Measurements from ENCODE around the gene ZBTB43.

DNA sequence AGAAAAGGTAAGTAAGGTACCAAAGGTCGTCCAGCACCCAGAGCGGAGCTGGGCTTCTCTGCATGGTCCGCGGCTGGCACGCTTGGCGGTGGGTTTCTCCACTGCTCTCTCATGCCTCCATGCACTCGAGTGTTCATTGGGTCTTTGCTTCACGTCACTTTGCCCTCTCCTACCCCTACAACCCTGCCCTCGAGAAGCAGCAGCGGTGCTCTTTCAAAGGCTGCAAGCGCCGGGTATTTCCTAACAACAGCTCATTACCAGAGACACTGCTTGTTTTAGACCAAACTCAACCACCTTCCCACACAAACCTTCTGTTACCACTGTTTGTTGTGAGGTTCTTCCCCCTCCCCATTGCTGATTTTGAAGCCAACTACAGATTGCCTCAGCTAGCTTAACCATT lies 34.1 kb downstream of the ZBTB43 start:
- TF ChIP-seq CTCF (conservative IDR thresholded peaks at IDR 0.05; ENCODE audit: low read depth, low read length) (no peak), EZH2 (IDR thresholded peaks at IDR 0.05; ENCODE audit: borderline replicate concordance, low read depth, low read length, poor library complexity, severe bottlenecking) (no peak)

Measured in A673 (cell line).